ENCODE results near the gene C3orf62.
"Not testable (repeated sequence)": the region's sequence is repeated elsewhere in the genome, so short reads cannot be mapped to it uniquely, and the experiment has no call there.

C3orf62 gene

GRCh38 chr3:49266410-49267095 lies 10.5 kb downstream of the C3orf62 start:
- no peak for DNase-seq

DNA sequence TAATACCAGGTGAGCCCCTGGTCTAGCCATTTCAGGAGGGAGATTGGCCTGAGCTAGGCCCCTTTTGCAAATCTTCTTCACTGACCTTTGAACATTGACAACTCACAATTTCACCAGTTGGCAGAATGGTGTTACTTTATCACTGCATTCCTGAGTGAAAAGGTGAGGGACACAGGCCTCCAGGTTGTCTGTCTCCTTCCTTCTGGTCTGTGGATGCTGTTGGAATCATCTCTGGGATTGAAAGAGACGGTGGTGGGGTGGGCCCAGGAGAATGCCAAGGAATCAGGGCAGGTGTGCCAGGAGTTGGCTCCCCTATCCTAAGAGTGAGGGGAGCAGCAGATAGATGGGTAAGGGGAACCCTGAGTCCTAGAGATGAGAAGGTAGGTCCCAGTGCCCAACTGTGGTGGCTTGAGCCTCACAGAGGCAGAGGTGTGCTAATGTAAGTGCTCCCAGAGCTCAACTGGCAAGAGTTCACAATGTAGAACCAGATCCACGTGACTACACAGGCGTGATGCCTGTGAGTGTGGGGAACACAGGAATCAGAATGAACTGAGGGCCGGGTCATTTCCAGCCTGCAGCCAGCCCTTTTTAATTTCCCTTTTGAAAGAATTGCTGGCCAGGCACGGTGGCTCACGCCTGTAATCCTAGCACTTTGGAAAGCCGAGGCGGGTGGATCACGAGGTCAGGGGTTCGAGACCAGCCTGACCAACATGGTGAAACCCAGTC lies 11.2 kb downstream of the C3orf62 start:
- DNase-seq = no peak

GRCh38 chr3:49263159-49263889 lies 13.7 kb downstream of the C3orf62 start:
- DNase-seq = no peak

GRCh38 chr3:49260806-49261324 lies 16.2 kb downstream of the C3orf62 start:
- DNase-seq = no peak

DNA sequence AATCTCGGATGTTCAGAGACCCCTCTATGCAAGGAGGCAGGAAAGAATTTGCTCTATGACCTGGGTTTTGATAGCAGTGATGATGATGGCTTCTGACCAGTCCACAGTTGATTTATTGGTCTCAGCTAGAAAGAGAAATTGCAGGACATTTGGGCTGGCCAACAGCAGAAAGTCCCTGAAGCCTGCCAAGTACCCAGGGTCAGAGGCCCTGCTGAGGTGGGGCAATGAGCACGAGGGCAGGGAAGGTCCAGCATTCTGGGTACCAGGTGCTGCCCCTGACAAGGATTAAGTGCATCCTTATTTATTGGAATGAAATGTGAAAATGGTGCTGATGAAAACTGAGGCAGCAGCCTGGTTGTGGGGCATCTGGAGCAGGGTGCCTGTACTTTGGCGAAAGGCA lies 19.8 kb downstream of the C3orf62 start:
- no peak for DNase-seq

DNA sequence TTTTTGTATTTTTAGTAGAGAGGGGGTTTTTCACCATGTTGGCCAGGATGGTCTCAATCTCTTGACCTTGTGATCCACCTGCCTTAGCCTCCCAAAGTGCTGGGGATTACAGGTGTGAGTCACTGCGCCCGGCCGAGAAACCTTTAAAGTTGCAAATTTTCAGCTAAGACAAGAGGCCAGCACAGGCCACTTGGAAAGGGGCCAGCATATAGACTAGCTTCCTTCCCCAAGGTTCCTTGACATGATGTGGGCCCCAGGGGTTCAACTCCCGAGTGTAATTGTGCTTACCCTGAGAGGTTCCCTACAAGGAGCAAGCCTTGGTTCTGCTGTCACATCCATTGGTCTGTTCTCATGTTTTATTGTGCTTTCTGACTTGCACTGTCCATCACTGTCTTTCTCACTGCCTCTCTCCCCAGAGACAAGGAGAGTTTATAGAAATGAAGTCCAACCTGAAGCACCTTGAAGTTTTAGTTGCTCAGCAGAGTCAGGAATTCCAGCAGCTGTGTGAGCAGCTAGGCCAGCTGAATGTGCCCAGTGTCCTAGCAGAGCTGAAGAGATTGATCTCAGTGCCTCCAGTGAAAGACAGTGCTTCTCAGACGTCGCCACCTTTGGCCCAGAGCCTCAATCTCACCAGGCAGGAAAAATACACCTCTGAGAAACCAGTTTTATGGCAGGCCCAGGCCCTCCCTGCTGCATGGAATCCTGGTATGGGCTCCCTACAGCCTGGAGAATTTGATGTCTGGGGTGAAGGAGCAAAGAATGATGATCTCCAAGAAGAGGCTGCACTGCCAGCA lies 21.1 kb downstream of the C3orf62 start:
- no peak for DNase-seq

- DNase-seq = no peak
Measured at GRCh38 chr3:49255112-49255511, 21.9 kb downstream of the C3orf62 start.

- no peak for DNase-seq
Measured at GRCh38 chr3:49253512-49253911, 23.5 kb downstream of the C3orf62 start.

DNA sequence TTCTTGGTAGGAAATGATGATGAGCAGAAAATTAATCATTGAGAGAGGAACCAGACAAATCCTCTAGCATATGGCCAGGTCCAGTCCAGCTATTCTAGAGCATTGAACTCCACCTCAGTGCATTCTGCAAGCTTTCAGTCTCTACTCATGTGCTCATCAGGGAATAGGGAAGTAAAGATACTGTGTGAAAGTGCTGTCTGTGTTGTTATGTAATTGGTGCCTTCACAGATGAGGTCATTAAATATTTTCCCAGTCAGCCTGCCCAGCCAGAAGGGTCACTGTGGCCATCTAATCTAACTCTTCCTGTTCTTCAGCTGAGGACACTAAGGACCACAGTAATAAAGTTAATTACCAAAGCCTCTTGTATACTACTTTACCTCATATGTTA lies 28.2 kb downstream of the C3orf62 start:
- no peak for DNase-seq

DNA sequence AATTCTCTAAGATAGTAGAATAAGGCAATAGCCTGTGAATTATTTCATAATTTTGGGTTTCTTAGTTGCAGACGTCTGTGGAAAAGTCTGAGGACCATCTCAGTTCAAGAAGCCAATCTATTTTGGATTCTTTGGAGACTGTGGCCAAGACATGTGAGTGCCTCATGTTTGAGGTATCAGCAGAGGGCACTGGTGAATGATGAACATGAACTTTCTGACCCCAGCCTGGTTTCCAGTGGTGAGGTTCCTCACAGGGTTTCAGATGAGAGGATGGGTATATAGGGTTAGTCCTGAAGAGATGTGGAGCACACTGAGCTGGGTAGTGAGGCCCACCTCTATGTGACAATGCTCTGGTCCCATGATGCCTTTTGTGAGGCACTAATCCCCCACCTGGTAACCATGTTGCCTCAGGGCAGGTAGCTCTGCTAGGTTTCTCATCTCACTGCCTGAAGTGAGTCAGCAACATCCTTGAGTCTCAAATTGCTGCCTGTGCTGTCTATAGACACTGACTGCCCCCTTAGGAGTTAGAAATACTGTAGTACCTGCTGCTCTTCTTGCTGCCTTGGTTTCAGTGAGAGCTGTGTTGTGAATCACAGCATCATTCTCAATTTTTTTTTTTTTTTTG lies 32.3 kb downstream of the C3orf62 start:
- DNase-seq = no peak

- DNase-seq = not testable (repeated sequence)
Measured at GRCh38 chr3:49240091-49240490, 36.9 kb downstream of the C3orf62 start.

DNA sequence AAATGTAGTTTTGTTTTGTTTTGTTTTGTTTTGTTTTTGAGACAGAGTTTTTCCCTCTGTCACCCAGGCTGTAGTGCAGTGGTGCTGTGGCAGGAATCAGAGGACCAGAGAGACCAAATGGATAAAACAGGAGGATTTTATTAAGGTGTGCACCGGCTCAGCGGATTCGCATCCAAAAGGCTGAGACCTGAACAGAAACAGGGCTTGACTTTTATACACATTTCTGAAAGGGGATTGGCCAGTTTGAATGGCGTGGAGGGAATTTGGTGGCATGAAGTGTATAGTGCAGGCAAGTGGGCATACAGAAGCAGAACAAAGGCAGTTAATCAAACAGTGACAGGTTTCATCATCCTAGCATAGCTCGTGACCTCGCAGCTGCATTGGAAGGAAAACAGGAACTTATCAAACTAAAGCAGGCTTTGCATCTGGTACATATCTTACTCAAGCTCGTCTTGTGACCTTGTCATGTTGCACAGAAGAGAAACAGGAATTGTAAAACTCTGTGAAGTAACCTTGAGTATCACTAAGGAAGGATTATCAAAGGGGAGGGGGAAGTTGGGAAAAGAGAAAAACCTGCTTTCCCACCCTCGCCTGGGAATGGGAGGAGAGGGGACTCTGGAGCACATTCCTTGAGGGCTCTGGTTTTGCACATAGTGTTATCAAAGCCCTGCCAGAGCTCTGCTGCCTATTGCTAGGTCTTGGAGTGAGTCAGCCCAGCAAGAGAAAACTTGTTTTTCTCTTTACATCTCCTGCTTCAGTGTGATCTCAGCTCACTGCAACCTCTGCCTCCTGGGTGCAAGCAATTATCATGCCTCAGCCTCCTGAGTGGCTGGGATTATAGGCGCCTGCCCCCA lies 38.5 kb downstream of the C3orf62 start:
- no peak for DNase-seq

GRCh38 chr3:49237344-49237743 lies 39.7 kb downstream of the C3orf62 start:
- no peak for DNase-seq

DNA sequence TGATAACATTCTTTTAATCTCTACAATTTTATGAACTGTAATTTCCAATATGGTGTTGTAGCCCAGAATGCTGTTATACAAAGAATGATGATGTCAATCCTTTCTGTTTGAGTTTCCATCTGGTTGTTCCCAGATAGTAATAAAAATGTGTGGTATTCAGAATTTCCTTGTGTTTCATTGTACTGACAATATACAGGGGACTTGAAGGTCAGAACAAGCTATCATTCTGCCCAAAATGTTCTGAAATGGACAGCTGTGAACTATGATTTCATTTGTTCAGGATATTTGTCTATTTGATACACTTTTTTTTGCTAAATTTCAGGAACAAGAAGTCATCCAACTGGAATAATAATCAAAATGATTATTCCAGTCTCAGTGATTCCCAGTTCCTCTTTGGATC lies 40.8 kb downstream of the C3orf62 start:
- DNase-seq = no peak

DNA sequence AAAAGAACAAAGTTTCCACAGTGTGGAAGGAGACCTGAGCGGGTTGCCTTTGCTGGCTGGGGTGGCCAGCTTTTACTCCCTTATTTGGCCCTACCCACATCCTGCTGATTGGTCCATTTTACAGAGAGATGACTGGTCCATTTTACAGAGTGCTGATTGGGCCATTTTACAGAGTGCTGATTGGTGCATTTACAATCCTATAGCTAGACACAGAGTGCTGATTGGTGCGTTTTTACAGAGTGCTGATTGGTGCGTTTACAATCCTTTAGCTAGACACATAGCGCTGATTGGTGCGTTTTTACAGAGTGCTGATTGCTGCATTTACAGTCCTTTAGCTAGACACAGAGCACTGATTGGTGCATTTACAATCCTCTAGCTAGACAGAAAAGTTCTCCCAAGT lies 48.2 kb downstream of the C3orf62 start:
- DNase-seq = not testable (repeated sequence)

DNA sequence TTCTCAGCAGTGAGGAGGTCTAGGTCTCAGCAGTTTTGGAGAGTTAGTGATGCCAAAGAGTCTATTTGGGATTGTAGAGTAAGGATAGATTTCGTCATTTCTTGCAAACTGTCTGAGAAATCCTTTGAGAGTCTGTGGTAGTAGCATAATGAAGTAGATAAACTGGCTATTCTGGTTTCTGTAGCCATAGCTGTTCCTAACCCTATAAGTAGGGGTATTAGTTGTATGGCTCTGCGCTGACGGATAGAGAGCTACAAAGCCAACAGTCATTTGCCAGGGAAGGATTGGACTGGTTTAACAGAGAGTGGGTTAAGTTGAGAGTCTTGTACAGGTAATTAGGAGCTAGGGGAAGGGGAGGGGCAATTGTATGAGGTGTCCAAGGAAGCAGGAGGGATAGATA lies 55.0 kb downstream of the C3orf62 start:
- DNase-seq = no peak

DNA sequence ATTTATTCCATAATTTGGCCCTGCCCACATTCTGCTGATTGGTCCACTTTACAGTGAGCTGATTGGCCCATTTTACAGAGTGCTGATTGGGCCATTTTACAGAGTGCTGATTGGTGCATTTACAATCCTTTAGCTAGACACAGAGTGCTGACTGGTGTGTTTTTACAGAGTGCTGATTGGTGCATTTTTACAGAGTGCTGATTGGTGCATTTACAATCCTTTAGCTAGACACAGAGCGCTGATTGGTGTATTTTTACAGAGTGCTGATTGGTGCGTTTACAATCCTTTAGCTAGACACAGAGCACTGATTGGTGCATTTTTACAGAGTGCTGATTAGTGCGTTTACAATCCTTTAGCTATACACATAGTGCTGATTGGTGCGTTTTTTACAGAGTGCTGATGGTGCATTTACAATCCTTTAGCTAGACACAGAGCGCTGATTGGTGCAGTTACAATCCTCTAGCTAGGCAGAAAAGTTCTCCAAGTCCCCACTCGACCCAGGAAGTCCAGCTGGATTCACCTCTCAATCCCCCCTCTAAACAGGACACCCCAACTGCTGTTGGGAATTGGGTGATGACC lies 56.0 kb downstream of the C3orf62 start:
- DNase-seq = not testable (repeated sequence)

GRCh38 chr3:49219132-49219531 lies 57.9 kb downstream of the C3orf62 start:
- no peak for DNase-seq
